HG03064 (cell line): ENCODE results near the gene MST1.

ENCODE experiments used
- ATAC-seq: cut with Tn5 transposase; IDR thresholded peaks from one replicate; pipeline ENCODE4 v1.9.1; 2021; ENCODE audit warnings: low read depth; ENCODE audit not compliant: unreplicated experiment

Gene MST1

DNA sequence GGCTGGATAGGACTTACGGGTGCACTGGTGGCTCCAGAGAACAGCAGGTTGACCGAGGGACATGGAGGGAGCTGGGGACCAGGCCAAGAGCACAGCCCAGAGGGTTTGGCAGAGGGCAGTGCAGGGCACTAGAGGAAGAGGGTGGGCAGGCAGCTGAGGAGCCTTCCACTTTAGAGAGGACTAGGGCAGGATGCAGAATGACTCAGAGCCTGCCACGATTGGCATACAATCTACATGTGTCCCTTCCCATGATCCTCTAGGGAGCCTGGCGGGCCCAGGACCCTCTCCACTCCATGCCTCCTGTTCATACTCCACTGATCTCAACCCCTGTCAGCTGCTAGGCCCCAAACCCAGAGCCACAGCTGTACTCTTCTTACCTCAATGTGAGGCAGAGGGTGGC, 29.5 kb downstream of the MST1 start:
- ATAC-seq, result no peak

DNA sequence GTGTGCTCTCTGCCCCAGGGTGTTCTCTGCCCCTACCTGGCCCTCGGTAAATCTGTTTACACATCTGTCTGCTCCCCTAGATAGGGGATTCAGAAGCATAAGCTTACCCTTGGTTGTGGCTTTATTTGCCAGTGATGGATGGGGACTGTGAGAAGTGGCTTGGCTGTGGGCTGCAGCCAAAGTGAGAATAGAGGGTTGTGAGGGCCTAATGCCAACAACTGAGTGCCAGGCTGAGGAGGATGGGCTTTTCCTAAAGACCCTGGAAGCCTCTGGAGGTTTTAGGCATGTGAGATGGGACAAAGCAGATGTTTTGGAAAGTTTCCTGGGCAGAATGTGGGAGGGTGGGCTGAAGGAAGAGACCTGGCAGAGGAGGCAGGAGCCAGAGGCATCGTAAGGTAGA, 30.6 kb downstream of the MST1 start:
- no peak for ATAC-seq

DNA sequence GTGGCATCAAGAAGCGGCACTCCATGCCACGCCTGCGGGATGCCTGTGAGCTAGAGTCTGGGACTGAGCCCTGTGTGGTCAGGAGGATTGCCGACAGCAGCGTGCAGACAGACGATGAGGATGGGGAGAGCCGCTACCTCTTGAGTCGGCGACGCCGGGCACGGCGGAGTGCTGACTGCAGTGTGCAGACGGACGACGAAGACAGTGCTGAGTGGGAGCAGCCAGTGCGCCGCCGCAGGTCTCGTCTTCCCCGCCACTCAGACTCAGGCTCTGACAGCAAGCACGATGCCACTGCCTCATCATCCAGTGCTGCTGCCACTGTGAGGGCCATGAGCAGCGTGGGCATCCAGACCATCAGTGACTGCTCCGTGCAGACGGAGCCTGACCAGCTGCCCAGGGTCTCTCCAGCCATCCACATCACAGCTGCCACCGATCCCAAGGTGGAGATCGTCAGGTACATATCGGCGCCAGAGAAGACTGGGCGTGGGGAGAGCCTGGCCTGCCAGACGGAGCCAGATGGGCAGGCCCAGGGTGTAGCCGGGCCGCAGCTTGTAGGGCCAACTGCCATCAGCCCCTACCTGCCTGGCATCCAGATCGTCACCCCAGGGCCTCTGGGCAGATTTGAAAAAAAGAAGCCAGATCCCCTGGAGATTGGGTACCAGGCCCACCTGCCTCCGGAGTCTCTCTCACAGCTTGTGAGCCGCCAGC, 31.9 kb downstream of the MST1 start:
- no peak for ATAC-seq

DNA sequence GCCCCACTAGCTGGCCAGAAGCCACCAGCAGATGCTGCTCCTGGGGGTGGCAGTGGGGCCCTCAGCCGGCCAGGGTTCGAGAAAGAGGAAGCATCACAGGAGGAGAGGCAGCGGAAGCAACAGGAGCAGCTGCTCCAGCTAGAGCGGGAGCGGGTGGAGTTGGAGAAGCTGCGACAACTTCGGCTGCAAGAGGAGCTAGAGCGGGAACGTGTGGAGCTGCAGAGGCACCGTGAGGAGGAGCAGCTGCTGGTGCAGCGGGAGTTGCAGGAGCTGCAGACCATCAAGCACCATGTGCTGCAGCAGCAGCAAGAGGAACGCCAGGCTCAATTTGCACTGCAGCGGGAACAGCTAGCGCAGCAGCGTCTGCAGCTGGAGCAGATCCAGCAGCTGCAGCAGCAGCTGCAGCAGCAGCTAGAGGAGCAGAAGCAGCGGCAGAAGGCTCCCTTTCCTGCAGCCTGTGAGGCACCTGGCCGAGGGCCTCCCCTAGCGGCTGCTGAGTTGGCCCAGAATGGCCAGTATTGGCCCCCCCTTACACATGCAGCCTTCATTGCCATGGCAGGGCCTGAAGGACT, 32.6 kb downstream of the MST1 start:
- ATAC-seq, result no peak

DNA sequence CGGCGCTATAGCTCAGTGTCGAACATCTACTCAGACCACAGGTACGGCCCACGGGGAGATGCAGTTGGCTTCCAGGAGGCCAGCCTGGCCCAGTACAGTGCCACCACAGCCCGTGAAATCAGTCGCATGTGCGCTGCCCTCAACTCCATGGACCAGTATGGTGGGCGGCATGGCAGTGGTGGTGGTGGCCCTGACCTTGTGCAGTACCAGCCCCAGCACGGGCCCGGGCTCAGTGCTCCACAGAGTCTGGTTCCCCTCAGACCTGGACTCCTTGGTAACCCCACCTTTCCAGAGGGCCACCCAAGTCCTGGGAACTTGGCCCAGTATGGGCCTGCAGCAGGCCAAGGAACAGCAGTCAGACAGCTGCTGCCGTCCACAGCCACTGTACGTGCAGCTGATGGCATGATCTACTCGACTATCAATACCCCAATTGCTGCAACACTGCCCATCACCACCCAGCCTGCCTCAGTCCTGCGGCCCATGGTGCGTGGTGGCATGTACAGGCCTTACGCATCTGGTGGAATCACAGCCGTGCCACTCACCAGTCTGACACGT, 33.5 kb downstream of the MST1 start:
- ATAC-seq, result no peak

DNA sequence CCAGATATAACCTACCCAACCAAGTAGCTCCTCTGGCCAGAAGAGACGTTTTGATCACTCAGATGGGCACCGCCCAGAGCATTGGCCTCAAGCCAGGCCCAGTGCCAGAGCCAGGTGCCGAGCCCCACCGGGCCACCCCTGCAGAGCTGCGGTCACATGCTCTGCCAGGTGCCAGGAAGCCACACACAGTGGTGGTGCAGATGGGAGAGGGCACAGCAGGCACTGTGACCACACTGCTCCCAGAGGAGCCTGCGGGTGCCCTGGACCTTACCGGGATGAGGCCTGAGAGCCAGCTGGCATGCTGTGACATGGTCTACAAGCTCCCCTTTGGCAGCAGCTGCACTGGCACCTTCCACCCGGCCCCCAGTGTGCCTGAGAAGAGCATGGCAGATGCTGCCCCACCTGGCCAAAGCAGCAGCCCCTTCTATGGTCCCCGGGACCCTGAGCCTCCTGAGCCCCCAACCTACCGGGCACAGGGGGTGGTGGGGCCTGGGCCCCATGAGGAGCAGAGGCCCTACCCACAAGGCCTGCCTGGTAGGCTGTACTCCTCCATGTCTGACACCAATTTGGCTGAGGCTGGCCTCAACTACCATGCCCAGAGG, 34.2 kb downstream of the MST1 start:
- no peak for ATAC-seq

DNA sequence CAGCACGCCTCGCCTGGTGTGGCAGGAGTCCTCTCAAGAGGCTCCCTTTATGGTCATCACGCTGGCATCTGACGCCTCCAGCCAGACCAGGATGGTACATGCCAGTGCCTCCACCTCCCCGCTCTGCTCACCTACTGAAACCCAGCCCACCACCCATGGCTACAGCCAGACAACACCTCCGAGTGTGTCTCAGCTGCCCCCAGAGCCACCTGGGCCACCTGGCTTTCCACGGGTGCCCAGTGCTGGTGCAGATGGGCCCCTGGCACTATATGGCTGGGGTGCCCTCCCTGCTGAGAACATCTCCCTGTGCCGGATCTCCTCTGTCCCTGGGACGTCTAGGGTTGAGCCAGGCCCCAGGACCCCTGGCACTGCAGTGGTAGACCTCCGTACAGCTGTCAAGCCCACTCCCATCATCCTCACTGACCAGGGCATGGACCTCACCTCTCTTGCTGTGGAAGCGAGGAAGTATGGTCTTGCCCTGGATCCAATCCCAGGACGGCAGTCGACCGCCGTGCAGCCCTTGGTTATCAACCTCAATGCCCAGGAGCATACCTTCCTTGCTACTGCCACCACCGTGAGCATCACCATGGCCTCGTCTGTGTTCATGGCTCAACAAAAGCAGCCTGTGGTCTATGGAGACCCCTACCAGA, 35.0 kb downstream of the MST1 start:
- no peak for ATAC-seq

DNA sequence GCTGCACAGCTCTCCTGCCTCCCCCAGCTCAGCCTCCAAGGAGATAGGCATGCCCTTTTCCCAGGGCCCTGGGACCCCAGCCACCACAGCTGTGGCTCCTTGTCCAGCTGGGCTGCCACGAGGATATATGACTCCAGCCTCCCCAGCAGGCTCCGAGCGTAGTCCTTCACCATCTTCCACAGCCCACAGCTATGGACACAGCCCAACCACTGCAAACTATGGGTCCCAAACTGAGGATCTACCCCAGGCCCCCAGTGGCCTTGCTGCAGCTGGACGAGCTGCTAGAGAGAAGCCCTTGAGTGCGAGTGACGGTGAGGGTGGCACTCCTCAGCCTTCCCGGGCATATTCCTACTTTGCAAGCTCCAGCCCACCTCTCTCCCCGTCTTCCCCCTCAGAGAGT, 35.7 kb downstream of the MST1 start:
- no peak for ATAC-seq

DNA sequence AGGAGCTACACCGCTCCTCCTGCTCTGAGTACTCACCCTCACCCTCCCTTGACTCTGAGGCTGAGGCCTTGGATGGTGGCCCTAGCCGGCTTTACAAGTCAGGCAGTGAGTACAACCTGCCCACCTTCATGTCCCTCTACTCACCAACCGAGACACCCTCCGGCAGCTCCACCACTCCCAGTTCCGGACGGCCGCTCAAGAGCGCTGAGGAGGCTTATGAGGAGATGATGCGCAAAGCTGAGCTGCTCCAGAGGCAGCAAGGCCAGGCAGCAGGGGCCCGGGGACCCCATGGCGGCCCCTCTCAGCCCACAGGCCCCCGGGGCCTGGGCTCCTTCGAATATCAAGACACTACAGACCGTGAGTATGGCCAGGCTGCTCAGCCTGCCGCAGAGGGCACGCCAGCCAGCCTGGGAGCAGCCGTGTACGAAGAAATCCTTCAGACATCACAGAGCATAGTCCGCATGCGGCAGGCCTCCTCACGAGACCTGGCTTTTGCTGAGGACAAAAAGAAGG, 36.3 kb downstream of the MST1 start:
- ATAC-seq, result no peak

DNA sequence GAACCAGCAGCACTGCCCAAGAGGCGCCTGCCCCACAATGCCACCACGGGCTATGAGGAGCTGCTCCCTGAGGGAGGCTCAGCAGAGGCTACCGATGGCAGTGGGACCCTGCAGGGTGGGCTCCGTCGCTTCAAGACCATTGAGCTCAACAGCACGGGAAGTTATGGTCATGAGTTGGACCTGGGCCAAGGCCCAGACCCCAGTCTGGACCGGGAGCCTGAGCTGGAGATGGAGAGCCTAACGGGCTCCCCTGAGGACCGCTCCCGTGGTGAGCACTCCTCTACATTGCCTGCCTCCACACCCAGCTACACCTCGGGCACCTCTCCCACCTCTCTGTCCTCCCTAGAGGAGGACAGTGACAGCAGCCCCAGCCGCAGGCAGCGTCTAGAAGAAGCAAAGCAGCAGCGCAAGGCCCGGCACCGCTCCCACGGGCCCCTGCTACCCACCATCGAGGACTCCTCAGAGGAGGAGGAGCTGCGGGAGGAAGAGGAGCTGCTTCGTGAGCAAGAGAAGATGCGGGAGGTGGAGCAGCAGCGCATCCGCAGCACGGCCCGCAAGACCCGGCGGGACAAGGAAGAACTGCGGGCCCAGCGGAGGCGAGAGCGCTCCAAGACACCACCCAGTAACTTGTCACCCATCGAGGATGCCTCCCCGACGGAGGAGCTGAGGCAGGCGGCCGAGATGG, 36.9 kb downstream of the MST1 start:
- ATAC-seq, result no peak

DNA sequence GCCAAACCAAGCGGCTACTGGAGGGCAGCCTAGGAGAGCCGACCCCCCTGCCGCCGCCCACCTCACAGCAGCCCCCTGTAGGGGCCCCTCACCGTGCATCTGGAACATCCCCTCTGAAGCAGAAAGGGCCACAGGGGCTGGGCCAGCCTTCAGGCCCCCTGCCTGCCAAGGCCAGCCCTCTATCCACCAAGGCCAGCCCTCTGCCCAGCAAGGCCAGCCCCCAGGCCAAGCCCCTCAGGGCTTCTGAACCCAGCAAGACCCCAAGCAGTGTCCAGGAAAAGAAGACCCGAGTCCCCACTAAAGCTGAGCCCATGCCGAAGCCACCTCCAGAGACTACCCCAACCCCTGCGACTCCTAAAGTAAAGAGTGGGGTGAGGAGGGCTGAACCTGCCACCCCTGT, 38.6 kb downstream of the MST1 start:
- no peak for ATAC-seq

DNA sequence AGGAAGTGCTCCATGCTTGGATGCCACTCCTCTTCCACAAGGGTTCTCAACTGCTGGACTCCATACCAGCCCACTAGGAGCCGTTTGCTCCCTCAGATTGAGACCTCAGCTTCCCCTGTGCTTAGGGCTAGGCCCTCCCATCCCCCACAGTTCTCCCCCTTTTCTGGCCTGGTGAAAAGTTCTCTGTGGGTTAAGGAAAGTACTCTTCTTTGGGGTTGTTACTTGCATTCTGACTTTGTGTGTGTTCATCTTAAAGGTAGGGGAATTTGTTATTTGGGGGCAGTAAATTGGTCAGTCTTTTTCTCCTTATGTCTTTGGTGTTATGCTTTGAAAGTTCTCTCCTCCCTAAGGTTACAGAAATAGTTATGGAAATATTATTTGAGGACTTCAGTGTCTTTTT, 39.1 kb downstream of the MST1 start:
- no peak for ATAC-seq

DNA sequence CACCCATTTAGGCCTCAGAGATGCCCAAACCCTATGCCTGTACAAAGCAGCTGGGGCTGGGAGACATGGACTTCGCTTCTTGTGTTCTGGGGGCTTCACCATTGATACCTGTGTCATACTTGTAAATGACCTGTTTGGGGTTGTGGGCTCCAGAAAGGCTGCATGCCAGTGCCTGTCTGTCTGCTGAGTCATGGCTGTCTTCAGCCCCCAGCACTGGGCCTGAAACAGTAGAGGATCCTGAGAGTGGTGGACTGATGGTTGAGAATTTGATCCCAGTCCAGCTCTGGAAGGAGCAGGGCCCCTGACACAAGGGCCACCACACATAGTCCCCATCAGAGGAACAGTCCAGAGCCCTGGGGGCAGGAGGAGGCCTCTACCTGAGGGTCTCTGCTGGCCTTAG, 39.7 kb downstream of the MST1 start:
- no peak for ATAC-seq

DNA sequence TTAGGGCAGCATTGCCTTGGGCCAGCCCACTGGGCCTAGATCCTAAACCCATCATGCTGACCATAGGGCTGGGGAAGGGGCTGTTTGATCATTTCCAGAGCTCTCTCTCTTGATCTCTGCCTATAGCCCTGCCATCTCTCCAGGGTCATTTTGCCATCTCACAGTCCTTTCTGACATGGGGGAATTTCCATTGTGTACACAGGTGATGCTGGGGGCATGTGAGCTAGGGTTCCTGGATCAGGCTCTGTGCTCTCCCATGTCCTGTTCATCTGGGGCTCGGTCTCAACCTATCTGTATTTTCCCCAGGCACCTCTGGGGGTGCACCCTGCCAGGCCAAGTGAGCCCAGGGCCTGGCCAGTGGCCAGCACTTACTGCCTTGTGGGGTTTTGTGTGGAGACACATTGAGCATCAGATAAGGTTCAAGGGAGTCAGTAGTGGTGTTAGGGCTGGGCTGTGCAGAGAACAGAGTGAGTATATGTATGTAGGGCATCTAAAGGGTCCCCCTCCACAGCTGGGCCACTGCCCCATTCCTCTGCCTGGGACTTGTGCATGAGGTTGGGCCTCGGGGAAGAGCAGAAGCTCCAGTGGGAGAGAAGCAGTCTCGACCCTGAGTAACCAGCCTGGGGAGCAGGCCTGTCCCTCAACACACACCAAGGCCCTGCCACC, 40.8 kb downstream of the MST1 start:
- no peak for ATAC-seq

DNA sequence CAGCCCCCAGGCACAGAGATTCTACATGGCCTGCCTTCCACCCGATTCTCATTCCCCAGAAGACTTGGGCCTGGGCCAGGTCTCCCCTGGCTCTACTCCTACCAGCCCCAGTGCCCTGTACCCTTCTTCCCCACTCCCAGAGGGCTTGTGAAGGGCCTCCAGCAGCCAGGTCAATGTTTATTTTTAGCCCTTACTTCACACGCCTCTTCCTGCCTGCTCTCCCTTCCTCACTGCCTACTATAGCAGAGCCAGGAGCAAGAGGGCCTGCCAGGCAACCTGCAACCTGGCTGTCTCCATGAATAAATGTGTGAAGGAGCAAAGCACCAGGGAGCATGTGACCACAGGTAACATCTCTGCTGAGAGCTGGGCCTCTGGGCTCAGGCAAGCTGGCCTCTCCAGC, 41.5 kb downstream of the MST1 start:
- ATAC-seq, result no peak

DNA sequence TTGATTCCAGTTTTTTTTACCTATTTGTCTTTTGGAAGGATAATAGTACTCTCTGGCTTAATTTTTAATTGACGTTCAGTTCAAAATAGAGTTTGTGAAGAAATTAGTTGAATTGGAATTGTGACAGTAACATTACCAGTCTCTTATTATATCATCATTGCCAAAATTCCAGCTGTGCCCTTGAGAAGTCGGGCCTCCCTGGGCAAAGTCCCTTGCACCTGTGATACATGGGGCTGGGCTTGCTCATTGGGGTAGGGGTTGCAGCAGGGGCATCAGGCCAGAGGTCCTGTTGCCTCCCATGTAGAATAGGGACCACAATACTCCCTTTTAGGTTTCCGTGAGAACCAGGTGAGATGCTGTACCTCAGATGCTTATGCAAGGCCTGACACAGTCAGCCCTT, 43.0 kb downstream of the MST1 start:
- ATAC-seq, result no peak

DNA sequence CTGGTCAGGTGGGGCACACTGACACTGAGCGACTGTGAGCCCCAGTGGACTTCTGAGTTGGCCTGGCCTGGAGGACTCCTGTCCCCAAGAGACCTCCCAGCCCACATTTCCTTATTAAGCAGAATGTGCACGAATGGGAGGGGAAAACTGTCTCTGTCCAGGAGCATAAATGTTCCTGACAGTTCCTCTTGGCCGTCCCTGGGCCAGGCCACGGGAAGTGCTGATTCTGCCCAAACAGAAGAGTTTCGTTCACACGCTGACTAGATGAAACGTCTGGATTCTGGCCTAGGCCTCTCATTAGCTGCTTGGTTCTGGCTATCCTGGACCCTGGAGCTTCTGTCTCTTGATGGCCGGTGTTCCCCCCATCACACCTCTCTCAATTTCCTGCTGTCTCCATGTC, 44.6 kb downstream of the MST1 start:
- no peak for ATAC-seq

DNA sequence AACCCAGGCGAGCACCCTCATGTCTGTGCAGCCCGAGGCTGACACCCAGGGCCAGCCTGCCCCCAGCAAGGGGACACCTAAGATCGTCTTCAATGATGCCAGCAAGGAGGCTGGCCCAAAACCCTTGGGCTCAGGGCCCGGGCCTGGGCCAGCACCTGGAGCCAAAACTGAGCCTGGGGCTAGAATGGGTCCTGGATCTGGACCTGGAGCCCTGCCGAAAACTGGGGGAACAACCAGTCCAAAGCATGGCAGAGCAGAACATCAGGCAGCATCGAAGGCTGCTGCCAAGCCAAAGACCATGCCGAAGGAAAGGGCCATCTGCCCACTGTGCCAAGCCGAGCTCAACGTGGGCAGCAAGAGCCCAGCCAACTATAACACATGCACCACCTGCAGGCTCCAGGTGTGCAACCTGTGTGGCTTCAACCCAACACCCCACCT, 46.5 kb downstream of the MST1 start:
- ATAC-seq, result no peak

DNA sequence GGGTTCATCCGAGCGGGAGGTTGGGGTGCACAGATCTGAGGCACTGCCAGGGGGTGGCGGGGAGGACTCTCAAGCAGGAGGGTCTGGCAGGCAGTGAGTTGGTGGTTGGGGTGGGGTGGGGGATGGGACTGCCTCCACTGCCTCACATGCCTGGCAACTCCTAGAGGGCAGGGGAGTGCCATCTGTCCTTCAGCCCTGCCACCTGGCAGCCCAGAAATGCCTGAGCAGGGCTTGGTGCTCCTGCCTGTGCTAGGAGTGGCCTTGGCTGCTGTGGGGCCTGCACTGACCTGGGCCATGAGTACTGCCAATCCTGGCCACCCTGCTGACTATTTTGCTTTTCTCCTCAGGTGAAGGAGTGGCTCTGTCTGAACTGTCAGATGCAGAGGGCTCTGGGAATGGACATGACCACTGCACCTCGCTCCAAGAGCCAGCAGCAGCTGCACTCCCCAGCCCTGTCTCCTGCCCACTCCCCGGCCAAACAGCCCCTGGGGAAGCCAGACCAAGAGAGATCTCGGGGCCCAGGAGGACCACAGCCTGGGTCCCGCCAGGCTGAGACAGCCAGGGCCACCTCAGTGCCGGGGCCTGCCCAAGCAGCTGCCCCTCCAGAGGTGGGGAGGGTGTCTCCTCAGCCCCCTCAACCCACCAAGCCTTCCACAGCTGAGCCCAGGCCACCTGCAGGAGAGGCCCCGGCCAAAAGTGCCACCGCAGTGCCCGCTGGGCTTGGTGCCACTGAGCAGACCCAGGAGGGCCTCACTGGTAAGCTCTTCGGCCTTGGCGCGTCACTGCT, 47.2 kb downstream of the MST1 start:
- no peak for ATAC-seq
